MM.1S (cell line): ENCODE results near the gene DIP2B.

Experiments used
- EZH2 ChIP-seq: fragments of 300-600 bp; sonication (generic); optimal IDR thresholded peaks from 2 replicates; pipeline ENCODE3; 2017; ENCODE audit warnings: low read depth, mild to moderate bottlenecking, antibody characterized with exemption, low read length, mixed read lengths
- EZH2phosphoT487 ChIP-seq: fragments of 300-600 bp; sonication (generic); IDR thresholded peaks from 2 replicates; pipeline ENCODE4 v1.6.1; 2018; ENCODE audit warnings: antibody characterized with exemption, low read length
- TF ChIP-seq, protein P1 (sequence below): fragments of 300-600 bp; sonication (generic); IDR thresholded peaks from 2 replicates; pipeline ENCODE4 v1.5.1; 2016; ENCODE audit warnings: antibody characterized with exemption, low read length, mixed read lengths

DNA sequence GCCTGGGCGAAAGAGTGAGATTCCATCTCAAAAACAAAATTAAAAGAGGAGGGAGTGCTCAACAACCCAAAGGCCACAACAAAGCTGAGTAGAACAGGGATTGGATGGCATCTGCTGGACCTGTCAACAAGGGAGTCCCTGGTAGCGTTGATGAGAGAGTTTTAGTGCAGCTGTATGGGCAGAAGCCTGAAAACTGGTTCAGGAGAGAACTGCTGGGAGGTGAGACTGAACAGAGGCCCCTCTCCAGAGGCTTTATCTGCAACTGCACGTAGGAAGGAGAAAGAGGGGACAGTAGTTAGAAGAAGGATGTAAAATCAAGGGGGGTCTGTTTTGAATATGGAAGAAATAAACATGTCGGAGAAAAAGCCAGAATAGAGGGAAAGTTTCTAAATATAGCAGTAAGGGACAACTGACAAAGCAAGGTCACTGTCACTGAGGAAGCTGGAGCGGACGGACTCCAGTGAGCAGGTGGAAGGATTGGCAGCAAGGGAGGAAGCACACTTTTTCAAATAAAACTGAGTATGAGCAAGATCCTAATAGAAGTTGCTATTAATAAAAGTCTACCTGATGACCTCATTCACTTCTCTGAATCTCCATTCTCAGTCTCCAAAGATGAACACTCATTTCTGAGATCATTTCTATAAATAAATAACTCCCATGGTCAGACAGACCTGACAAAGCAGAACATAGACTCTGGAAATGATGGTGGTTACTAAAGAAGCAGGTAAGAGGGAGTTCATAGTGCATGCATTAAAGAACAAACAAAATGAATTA is 247.3 kb downstream of the DIP2B start:
- TF ChIP-seq, protein P1, sequence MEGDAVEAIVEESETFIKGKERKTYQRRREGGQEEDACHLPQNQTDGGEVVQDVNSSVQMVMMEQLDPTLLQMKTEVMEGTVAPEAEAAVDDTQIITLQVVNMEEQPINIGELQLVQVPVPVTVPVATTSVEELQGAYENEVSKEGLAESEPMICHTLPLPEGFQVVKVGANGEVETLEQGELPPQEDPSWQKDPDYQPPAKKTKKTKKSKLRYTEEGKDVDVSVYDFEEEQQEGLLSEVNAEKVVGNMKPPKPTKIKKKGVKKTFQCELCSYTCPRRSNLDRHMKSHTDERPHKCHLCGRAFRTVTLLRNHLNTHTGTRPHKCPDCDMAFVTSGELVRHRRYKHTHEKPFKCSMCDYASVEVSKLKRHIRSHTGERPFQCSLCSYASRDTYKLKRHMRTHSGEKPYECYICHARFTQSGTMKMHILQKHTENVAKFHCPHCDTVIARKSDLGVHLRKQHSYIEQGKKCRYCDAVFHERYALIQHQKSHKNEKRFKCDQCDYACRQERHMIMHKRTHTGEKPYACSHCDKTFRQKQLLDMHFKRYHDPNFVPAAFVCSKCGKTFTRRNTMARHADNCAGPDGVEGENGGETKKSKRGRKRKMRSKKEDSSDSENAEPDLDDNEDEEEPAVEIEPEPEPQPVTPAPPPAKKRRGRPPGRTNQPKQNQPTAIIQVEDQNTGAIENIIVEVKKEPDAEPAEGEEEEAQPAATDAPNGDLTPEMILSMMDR: no peak
- no peak for TF ChIP-seq EZH2
- no peak for TF ChIP-seq EZH2phosphoT487
